ENCODE data around the gene RPL13. TPM values are rescaled to one million over a fixed set of nuclear protein-coding genes. Genes with fewer than 3 reads are reported as not detected.

Gene RPL13
- polyA plus RNA-seq, 3 donors = 1,251 to 2,437 (median 1,329) TPM

DNA sequence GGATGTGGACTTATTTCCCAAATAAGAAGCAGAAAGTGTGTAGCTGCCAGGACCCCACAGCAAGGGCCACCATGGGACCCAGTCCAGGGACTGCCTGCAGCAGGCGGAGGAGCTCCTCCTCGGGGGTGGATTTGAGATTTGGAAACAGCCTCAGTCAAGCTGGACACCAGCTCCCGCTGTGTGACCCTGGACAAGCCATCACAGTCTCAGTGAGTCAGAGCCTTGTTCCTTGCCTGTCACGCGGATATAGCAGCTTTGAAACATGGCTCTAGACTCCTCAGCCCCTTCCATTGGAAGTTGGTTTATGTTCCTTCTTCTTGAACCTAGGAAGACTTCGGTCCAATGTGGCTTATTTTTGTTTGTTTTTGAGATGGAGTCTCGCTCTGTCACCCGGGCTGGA lies 40.5 kb downstream of the RPL13 start:
- H3K27me3 Mint-ChIP-seq (ENCODE audit: low read depth in 3 of 3) = peaks cover 2 to 23% (median 4%) of the 10 kb centered on the region in 3 donors
- Histone ChIP-seq H3K27me3 (ENCODE audit: control insufficient read depth in 2 of 2, insufficient read depth in 2 of 2, low read length in 2 of 2) (no peaks in the 10 kb centered on the region), H3K9ac (ENCODE audit: insufficient read depth, low read length, poor library complexity, severe bottlenecking) (no peak overlapping the region), H2AFZ (ENCODE audit: insufficient read depth, low read depth, low read length, poor library complexity, severe bottlenecking) (no peak overlapping the region), H3K4me3 (replicated peaks in 1 of 3; ENCODE audit: low read depth in 2 of 3, low read length in 3 of 3) (no peak overlapping the region), H4K20me1 (ENCODE audit: insufficient read depth, low read length) (no peaks in the 10 kb centered on the region), H3K79me2 (ENCODE audit: insufficient read depth, low read length) (no peaks in the 10 kb centered on the region), H3K4me1 (ENCODE audit: control insufficient read depth in 1 of 2, insufficient read depth in 2 of 2, low read length in 2 of 2) (peaks cover 0 to 8% of the 10 kb centered on the region in 2 donors), H3K9me3 (replicated peaks in 1 of 2; ENCODE audit: control insufficient read depth in 1 of 2, insufficient read depth in 1 of 2, low read length in 2 of 2) (no peaks in the 10 kb centered on the region), H3K36me3 (replicated peaks in 1 of 2; ENCODE audit: control insufficient read depth in 1 of 2, insufficient read depth in 2 of 2, low read length in 2 of 2) (no peaks in the 10 kb centered on the region), H3K27ac (ENCODE audit: low read depth in 1 of 2, low read length in 2 of 2) (no peak overlapping the region), H3K4me2 (replicated peaks; ENCODE audit: extremely low read depth, low read length, poor library complexity, severe bottlenecking) (no peak overlapping the region)
- H3K4me3 Mint-ChIP-seq = no peak overlapping the region
- no peaks in the 10 kb centered on the region for H3K36me3 Mint-ChIP-seq
- H3K9me3 Mint-ChIP-seq = peaks cover 0 to 5% (median 0%) of the 10 kb centered on the region in 7 donors
- no peak for DNase-seq
- H3K27ac Mint-ChIP-seq = no peak overlapping the region
- WGBS (ENCODE audit: insufficient coverage) = 91% methylated on average over 4 of the region's 8 CpGs
- TF ChIP-seq, protein P1, sequence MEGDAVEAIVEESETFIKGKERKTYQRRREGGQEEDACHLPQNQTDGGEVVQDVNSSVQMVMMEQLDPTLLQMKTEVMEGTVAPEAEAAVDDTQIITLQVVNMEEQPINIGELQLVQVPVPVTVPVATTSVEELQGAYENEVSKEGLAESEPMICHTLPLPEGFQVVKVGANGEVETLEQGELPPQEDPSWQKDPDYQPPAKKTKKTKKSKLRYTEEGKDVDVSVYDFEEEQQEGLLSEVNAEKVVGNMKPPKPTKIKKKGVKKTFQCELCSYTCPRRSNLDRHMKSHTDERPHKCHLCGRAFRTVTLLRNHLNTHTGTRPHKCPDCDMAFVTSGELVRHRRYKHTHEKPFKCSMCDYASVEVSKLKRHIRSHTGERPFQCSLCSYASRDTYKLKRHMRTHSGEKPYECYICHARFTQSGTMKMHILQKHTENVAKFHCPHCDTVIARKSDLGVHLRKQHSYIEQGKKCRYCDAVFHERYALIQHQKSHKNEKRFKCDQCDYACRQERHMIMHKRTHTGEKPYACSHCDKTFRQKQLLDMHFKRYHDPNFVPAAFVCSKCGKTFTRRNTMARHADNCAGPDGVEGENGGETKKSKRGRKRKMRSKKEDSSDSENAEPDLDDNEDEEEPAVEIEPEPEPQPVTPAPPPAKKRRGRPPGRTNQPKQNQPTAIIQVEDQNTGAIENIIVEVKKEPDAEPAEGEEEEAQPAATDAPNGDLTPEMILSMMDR (IDR thresholded peaks at IDR 0.05) = no peak
- peaks cover 7% of the 10 kb centered on the region for H3K4me1 Mint-ChIP-seq
- intact Hi-C loops (cut with micrococcal nuclease) = no loop called here

DNA sequence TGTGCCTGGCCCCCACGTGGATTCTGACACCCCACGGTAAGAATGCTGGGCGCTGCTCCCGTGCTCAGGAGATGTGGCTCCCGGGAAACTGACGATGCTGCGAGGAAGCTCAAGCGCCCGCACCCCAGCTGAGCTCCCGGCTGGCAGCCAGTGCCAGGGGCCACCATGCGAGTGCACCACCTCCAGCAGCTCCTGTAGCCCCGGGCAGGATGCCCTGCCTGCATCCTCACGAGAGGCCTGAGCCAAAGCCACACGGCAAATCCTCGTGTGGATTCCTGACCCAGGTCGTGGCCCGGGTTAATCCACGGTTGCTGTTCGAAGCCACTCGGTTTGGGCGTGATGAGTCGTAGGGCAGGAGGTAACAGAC lies 41.4 kb downstream of the RPL13 start:
- no peak overlapping the region for H3K4me2 ChIP-seq (replicated peaks; ENCODE audit: extremely low read depth, low read length, poor library complexity, severe bottlenecking)
- H3K9me3 ChIP-seq (replicated peaks in 1 of 2; ENCODE audit: control insufficient read depth in 1 of 2, insufficient read depth in 1 of 2, low read length in 2 of 2) = no peaks in the 10 kb centered on the region
- intact Hi-C loops (cut with micrococcal nuclease) = no loop called here
- H3K27ac ChIP-seq (ENCODE audit: low read depth in 1 of 2, low read length in 2 of 2) = no peak overlapping the region
- no peaks in the 10 kb centered on the region for H4K20me1 ChIP-seq (ENCODE audit: insufficient read depth, low read length)
- no peaks in the 10 kb centered on the region for H3K36me3 Mint-ChIP-seq
- DNase-seq = no peak
- TF ChIP-seq, protein P1 (IDR thresholded peaks at IDR 0.05) = no peak
- no peak overlapping the region for H2AFZ ChIP-seq (ENCODE audit: insufficient read depth, low read depth, low read length, poor library complexity, severe bottlenecking)
- no peak overlapping the region for H3K4me3 Mint-ChIP-seq
- peaks cover 7% of the 10 kb centered on the region for H3K4me1 Mint-ChIP-seq
- no peaks in the 10 kb centered on the region for H3K36me3 ChIP-seq (replicated peaks in 1 of 2; ENCODE audit: control insufficient read depth in 1 of 2, insufficient read depth in 2 of 2, low read length in 2 of 2)
- no peak overlapping the region for H3K27ac Mint-ChIP-seq
- no peak overlapping the region for H3K9ac ChIP-seq (ENCODE audit: insufficient read depth, low read length, poor library complexity, severe bottlenecking)
- peaks cover 0 to 5% (median 0%) of the 10 kb centered on the region in 7 donors for H3K9me3 Mint-ChIP-seq
- WGBS (ENCODE audit: insufficient coverage) = 79% methylated on average over 22 of the region's 22 CpGs
- no peak overlapping the region for H3K4me3 ChIP-seq (replicated peaks in 1 of 3; ENCODE audit: low read depth in 2 of 3, low read length in 3 of 3)
- H3K4me1 ChIP-seq (ENCODE audit: control insufficient read depth in 1 of 2, insufficient read depth in 2 of 2, low read length in 2 of 2) = peaks cover 0 to 8% of the 10 kb centered on the region in 2 donors
- peaks cover 2 to 23% (median 4%) of the 10 kb centered on the region in 3 donors for H3K27me3 Mint-ChIP-seq (ENCODE audit: low read depth in 3 of 3)
- no peaks in the 10 kb centered on the region for H3K79me2 ChIP-seq (ENCODE audit: insufficient read depth, low read length)
- H3K27me3 ChIP-seq (ENCODE audit: control insufficient read depth in 2 of 2, insufficient read depth in 2 of 2, low read length in 2 of 2) = no peaks in the 10 kb centered on the region
